HFFc6 (cell line): ENCODE measurements around the gene LIPN. TPM values are rescaled to one million over a fixed set of nuclear protein-coding genes. Genes with fewer than 3 reads are reported as not detected.

Experiments
- DNase-seq: peaks from one replicate; pipeline ENCODE4 v3.0.0-alpha.2; 2018
- H3K27ac Mint-ChIP-seq: 2 replicates; pipeline ENCODE4 v1.8.0; 2020; ENCODE audit warnings: mild to moderate bottlenecking, mixed read lengths
- H3K27me3 Mint-ChIP-seq: 2 replicates; pipeline ENCODE4 v1.8.0; 2021; ENCODE audit warnings: mild to moderate bottlenecking, moderate library complexity, mixed read lengths; ENCODE audit not compliant: insufficient read depth
- H3K36me3 Mint-ChIP-seq: 2 replicates; pipeline ENCODE4 v1.8.0; 2021; ENCODE audit warnings: low read depth, mixed read lengths
- H3K4me1 Mint-ChIP-seq: 2 replicates; pipeline ENCODE4 v1.8.0; 2020; ENCODE audit warnings: low read depth, mixed read lengths
- H3K4me3 Mint-ChIP-seq: 2 replicates; pipeline ENCODE4 v1.8.0; 2020; ENCODE audit warnings: mild to moderate bottlenecking, moderate library complexity, mixed read lengths
- H3K9me3 Mint-ChIP-seq: 2 replicates; pipeline ENCODE4 v1.8.0; 2020; ENCODE audit warnings: mild to moderate bottlenecking, mixed read lengths
- total RNA-seq, 6 experiments: library from RNA; stranded (reverse); fragmentation: NEBNext Ultra II Directional; extraction: Animal tissue kit (Norgen Biotek cat#: 25700); gene quantifications; 2 replicates in 1 of 6; 3 replicates in 5 of 6; pipeline ENCODE4 v1.2.3, GENCODE V29; 2021
- TF ChIP-seq, protein P1 (sequence below): fragments of 200-600 bp; sonication (generic); IDR thresholded peaks from 2 replicates; pipeline ENCODE4 v1.5.0; 2021; ENCODE audit warnings: antibody characterized with exemption, mild to moderate bottlenecking

LIPN gene
- total RNA-seq, 6 experiments from 2014 or later = not detected

DNA sequence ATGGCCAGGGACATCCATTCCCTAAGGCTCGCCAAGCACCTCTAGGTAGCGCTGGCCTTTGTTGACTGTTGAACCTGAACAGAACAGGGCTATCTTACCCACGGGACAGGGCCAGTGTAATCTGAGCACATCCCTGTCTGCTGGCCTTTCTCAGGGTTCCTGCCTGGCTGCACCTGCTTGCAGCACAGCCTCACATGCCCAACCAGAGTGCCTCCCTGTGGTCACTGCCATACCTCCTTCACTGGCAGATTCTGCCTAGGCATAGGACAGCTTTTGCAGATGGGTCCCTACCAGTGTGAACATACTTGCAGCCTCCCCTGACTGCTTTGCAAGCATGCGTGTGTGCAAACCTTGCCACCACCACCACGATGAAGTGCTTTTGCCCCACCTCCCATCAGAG, 15.8 kb upstream of the LIPN start:
- no peak for DNase-seq
- Mint-ChIP-seq H3K36me3 (no peaks in the 10 kb centered on the region), H3K27me3 (peaks cover 29% of the 10 kb centered on the region), H3K27ac (no peak overlapping the region), H3K4me1 (no peaks in the 10 kb centered on the region), H3K9me3 (peaks cover 14% of the 10 kb centered on the region), H3K4me3 (no peak overlapping the region)
- TF ChIP-seq, protein P1, sequence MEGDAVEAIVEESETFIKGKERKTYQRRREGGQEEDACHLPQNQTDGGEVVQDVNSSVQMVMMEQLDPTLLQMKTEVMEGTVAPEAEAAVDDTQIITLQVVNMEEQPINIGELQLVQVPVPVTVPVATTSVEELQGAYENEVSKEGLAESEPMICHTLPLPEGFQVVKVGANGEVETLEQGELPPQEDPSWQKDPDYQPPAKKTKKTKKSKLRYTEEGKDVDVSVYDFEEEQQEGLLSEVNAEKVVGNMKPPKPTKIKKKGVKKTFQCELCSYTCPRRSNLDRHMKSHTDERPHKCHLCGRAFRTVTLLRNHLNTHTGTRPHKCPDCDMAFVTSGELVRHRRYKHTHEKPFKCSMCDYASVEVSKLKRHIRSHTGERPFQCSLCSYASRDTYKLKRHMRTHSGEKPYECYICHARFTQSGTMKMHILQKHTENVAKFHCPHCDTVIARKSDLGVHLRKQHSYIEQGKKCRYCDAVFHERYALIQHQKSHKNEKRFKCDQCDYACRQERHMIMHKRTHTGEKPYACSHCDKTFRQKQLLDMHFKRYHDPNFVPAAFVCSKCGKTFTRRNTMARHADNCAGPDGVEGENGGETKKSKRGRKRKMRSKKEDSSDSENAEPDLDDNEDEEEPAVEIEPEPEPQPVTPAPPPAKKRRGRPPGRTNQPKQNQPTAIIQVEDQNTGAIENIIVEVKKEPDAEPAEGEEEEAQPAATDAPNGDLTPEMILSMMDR = no peak

GRCh38 chr10:88745633-88746032, 14.2 kb upstream of the LIPN start:
- DNase-seq = no peak
- Mint-ChIP-seq H3K27me3 (peaks cover 24% of the 10 kb centered on the region), H3K36me3 (0 out of 2 replicates have a peak, but pooled peaks cover 6% of the 10 kb centered on the region), H3K4me1 (no peaks in the 10 kb centered on the region), H3K9me3 (peaks cover 21% of the 10 kb centered on the region), H3K27ac (no peak overlapping the region), H3K4me3 (no peak overlapping the region)
- TF ChIP-seq, protein P1 = no peak

DNA sequence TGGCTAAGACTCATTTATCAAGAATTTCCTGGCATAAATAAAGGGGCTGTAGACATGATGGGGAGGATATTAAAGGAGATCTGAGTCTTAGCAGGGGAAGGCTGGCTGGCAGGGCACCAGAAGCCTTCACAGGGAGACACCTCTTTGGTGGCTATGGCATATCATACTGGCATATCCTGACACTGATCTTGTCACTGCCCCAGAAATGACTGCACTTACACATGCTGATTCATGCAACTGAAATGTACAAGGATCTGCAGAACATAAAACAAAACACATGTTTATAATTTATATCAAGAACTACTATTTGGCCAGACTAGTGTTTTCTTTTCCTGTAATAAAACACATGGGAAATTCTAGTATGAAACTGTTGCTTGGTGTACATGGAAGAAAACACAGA, 5.5 kb upstream of the LIPN start:
- TF ChIP-seq, protein P1 = no peak
- Mint-ChIP-seq H3K4me1 (peaks cover 11% of the 10 kb centered on the region), H3K27me3 (peaks cover 5% of the 10 kb centered on the region), H3K27ac (no peak overlapping the region), H3K9me3 (peaks cover 5% of the 10 kb centered on the region), H3K36me3 (0 out of 2 replicates have a peak, but pooled peaks cover 4% of the 10 kb centered on the region), H3K4me3 (no peak overlapping the region)
- DNase-seq = peak; percentile 60

- Mint-ChIP-seq H3K27ac (no peak overlapping the region), H3K9me3 (no peaks in the 10 kb centered on the region), H3K27me3 (peaks cover 5% of the 10 kb centered on the region; the same call in 1 of the 2 replicates), H3K4me3 (no peak overlapping the region), H3K36me3 (no peaks in the 10 kb centered on the region), H3K4me1 (peaks cover 11% of the 10 kb centered on the region)
- TF ChIP-seq, protein P1 = no peak
- no peak for DNase-seq
These were observed 4.1 kb upstream of the LIPN start for GRCh38 chr10:88755753-88756152.

DNA sequence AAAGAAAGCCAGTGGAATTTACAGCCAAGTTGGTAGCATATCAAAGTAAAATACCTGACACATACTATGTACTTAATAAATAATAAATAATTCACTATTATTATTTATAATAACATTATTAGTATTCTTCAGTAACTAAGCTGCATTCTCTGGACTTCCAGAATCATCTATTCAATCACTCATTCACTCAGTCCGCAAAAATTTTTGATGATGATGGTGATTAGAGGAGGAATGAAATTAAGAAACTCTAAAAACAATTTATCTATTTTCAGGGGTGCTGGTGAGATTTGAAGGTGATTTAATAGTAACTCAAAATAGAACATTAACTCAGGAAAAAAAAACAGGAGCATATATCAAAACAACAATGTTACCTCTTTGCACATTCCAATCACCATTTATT, 3.2 kb upstream of the LIPN start:
- H3K4me1 Mint-ChIP-seq = peaks cover 11% of the 10 kb centered on the region
- peaks cover under 1% of the 10 kb centered on the region; the same call in 1 of the 2 replicates for H3K27me3 Mint-ChIP-seq
- H3K4me3 Mint-ChIP-seq = no peak overlapping the region
- no peaks in the 10 kb centered on the region for H3K9me3 Mint-ChIP-seq
- TF ChIP-seq, protein P1 = no peak
- H3K36me3 Mint-ChIP-seq = no peaks in the 10 kb centered on the region
- no peak for DNase-seq
- no peak overlapping the region for H3K27ac Mint-ChIP-seq

DNA sequence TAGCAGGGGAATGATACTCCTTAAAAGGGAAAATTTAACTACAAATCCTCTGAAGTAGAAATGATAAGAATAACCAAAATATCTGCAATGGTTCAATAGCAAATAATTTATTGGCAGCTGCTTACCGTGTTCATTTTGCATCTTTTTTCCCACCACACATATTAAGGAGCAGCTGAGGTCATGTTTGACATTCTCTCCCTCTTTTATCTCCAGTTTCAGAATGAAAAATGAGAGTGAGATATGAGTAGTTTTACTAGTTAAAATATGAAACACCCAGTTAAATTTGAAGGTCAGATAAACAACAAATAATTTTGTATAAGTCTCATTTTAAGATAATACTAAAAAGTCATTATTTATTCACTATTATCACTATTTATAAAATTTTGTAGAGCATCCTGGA, 3.1 kb downstream of the LIPN start:
- Mint-ChIP-seq H3K27me3 (peaks cover 11% of the 10 kb centered on the region; the same call in 1 of the 2 replicates), H3K4me3 (no peak overlapping the region), H3K4me1 (peaks cover 10% of the 10 kb centered on the region; the same call in 1 of the 2 replicates), H3K9me3 (no peaks in the 10 kb centered on the region), H3K27ac (no peak overlapping the region), H3K36me3 (no peaks in the 10 kb centered on the region)
- DNase-seq = no peak
- TF ChIP-seq, protein P1 = no peak
